Right ventricle myocardium inferior (tissue), 1 donor: ENCODE results near the gene SFTPD. TPM values are rescaled to one million over a fixed set of nuclear protein-coding genes. Genes with fewer than 3 reads are reported as not detected.
"Not testable (repeated sequence)": the region's sequence is repeated elsewhere in the genome, so short reads cannot be mapped to it uniquely, and the experiment has no call there.

Source experiments
- ATAC-seq: fragments of 200-7000 bp; cut with Tn5 transposase; one replicate; pipeline ENCODE4 v1.9.1; 2020; ENCODE audit warnings: mild to moderate bottlenecking, moderate library complexity
- DNase-seq: peaks from one replicate; pipeline ENCODE4 v3.0.0; 2021; ENCODE audit errors: missing footprints
- intact Hi-C: fragments of 100-400 bp; cut with DNase I; formaldehyde crosslinking; loops from one replicate; pipeline ENCODE4 v1.11.0; 2022
- long read RNA-seq: library from polyadenylated mRNA; unstranded; transcript quantifications from one replicate; pipeline ENCODE4 v2.0.0, GENCODE V29; 2021
- total RNA-seq: library from RNA; stranded (reverse); fragmentation: NEBNext Ultra II Directional; extraction: Animal tissue kit (Norgen Biotek cat#: 25700); gene quantifications from one replicate; pipeline ENCODE4 v1.2.1, GENCODE V29; 2021
- donor health status: DM: no; HTN: yes; CAD: no; lungs with severe emphysema.

The SFTPD gene
- 0.43 TPM for total RNA-seq
- long read RNA-seq, partial matches to known transcripts: 0 of 3 reads
- long read RNA-seq, other reads (novel, unspliced or antisense): 3 of 3 reads

DNA sequence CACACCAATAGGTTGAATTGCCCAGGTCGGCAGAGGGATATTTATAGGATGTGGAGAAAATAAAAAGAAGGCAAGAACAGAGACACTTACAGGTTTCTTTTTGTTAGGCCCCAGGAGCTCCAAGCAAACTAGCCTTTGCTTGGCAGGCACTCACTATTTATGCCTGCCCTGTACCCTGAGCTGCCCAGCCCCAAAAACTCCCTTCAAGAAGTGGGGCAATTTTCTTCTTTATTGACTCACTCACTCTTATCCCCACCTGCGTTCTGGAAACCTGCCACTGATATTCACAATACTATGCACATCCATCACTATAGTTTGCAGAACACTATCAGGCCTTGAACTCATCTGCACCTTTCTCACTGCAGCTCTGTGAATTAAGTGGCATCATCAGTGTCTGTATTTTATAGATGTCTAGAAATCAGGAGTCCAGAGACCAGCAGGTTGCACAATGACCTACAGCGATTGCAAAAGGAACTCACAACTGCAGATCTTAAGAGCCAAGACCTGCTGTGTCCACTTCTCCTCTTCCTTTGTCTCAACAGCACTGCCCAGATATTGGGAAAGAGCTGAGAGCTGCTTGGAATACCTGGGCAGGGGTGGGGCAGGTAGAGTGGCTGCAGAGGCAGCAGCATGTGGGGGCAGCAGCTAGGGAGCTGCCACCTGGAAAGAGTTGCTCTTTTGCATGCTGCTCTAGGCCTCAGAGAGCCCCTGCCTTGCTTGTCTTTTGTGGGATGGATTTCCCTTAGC is at the start of gene SFTPD:
SFTPD (minus strand) TSS at position 130 of the 747 bp plus-strand sequence. CDS start 2,446 bp downstream, outside the sequence.
- DNase-seq: no peak
- no peak for ATAC-seq
- intact Hi-C loops: no loop called here

DNA sequence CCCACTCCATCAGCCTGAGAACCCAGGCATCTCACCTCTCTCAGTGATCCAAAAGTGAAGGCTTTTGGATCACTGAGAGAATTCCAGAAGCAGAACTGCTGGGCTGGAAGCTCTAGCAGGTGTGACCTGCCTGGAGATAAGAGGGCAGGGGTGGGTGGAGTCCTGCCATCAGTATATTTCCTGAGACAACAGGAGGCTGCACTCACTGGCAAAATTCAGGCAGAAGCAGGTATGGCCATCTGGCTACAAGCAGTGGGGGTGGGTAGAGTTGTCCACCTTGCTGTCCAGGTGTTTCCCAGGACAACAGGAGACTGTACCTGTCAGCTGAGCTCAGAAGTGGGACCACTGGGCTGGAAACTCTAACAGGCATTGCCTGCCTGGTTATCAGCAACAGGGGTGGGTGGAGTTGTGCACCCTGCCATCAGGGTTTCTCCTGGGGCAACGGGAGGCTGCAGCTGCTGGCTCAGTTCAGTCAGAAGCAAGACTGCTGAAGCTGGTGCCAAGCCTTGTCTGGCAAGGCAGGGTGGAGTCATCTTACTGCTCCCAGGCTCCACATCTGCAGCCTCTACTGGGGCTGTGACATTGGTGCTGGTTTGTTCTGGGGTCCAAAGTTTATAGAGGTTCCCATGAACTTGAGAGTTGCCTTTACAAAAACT is 47.2 kb upstream of the SFTPD start:
- intact Hi-C loops: no loop called here
- ATAC-seq (no peak), DNase-seq (no peak)

GRCh38 chr10:79994556-79994955 is 45.7 kb upstream of the SFTPD start:
- DNase-seq (no peak), ATAC-seq (no peak)
- intact Hi-C loops: no loop called here

DNA sequence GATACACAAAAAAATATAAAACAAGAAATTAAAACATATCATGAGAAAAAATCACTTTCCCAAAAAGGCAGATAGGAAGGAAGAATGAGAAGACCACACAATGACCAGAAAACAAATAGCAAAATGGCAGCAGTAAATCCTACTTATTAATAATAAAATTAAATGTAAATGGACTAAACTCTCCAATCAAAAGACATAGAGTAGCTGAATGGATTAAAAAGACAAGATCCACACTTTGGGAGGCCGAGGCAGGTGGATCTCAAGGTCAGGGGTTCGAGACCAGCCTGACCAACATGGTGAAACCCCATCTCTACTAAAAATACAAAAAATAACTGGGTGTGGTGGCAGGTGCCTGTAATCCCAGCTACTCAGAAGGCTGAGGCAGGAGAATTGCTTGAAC is 39.3 kb upstream of the SFTPD start:
- intact Hi-C loops, ATAC-seq, DNase-seq: not testable (repeated sequence)

DNA sequence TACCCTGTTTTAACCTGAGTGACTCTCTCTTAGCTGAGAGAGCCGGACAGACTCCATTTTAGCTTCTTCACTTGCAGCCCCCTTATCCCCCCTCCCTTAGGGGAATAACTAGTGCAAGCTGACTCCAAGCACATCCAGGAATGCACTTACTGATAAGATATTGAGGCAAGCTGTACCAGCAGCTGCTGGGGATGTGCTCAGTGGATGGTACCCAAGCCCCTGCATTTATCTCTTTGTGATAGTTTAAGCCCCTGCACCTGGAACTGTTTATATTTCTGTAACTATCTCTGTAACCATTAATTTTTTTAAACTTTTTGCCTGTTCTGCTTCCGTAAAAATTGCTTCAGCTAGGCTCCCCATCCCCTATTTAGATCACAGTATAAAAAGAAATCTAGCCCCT is 37.8 kb upstream of the SFTPD start:
- DNase-seq, intact Hi-C loops, ATAC-seq: not testable (repeated sequence)

DNA sequence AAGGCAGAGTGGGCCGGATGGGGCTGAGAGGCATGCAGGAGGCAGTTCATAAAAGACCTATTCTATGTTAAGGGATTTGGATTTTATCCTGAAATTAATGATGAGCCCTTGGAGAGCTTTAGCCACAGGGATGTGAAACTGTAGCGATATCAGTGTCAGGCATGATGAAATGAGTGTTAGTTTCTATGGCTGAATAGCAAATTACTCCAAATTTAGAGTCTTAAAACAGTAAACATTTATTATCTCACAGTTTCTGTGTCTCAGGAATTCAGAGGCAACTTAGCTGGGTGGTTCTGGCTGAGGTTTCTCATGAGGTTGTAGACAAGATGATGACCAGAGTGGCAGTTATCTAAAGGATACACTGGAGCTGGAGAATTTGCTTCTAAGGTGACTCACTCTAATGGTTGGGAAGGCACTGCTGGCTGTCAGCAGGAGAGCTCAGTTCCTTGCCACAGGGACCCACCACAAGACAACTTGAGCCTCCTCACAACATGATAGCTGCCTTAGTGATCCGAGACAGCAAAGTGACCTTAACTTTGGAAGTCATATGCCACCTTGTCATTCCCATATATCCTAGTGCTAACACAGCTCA is 36.7 kb upstream of the SFTPD start:
- DNase-seq (no peak), ATAC-seq (no peak)
- intact Hi-C loops: no loop called here

GRCh38 chr10:79984851-79985250 is 35.9 kb upstream of the SFTPD start:
- intact Hi-C loops: no loop called here
- ATAC-seq: no peak
- no peak for DNase-seq

GRCh38 chr10:79983286-79983909 is 34.5 kb upstream of the SFTPD start:
- ATAC-seq (no peak), DNase-seq (no peak)
- intact Hi-C loops: no loop called here

DNA sequence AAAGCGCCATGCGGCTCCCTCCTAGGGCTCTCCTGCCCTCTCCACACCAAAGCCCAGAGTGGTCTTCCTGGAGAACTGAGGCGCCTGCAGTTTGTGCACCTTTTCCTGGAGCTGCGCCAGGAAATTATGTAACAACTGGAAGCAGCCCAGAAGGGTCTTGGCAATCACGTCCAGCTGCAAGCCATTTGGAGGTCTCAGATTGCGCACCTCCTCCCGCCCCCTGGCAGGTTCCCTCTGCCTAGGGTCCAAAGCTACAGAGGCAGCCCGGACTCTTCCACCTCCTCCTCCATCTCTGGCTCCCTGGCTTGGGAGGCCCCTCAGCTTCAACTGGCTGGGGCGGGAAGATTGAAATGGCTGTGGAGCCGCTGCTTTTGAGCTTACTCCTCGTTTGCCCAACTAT is 34.0 kb upstream of the SFTPD start:
- ATAC-seq (no peak), DNase-seq (no peak)
- intact Hi-C loops: no loop called here

GRCh38 chr10:79982362-79982800 is 33.5 kb upstream of the SFTPD start:
- intact Hi-C loops: no loop called here
- DNase-seq: no peak
- ATAC-seq: no peak

GRCh38 chr10:79981450-79982361 is 32.8 kb upstream of the SFTPD start:
- peak; percentile 86 for ATAC-seq
- peak; percentile 79 for DNase-seq
- intact Hi-C loops: no loop called here

DNA sequence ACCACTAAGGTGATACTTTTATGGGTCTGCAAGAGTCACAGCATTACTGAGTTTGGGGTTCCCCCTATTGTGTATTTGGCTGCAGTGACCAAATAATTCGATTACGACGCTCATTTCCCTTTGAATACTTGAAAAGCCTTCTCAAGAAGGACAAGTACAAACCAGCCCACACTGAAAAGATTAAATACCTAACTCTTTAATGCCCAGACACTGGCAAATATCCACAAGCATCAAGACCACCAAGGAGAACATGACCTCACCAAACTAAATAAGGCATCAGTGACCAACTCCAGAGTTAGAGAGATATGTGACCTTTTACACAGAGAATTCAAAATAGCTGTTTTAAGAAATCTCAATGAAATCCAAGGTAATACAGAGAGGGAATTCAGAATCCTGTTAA is 31.8 kb upstream of the SFTPD start:
- DNase-seq (no peak), ATAC-seq (no peak)
- intact Hi-C loops: no loop called here

- ATAC-seq (no peak), DNase-seq (no peak)
Observed at GRCh38 chr10:79979976-79980687, 31.2 kb upstream of the SFTPD start.

DNA sequence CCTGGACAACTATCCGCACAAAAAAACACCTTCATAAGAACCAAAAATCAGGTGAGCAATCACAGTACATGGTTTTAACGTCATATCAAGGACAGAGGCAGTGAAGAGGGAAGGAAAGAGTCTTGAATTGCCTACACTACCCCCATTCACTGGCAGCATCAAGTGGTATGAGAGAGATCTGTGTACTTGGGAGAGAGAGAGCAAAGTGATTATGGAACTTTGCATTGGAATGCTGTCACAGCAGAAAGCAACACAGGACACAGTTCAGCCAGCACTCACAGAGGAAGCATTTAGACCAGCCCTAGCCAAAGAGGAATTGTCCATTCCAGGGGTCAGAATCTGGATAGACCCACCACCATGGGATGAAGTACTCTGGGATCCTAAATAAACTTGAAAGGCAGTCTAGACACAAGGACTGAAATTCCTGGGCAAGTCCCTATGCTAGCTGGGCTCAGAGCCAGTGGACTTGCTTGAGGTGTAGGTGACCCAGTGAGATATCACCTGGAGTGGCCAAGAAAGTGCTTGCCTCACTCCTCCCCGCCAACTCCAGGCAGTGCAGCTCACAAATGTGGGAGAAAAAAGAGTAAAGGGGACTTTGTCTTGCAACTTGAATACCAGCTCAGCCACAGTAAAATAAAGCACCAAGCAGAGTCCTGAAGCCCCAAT is 30.5 kb upstream of the SFTPD start:
- DNase-seq: no peak
- ATAC-seq: no peak
- intact Hi-C loops: no loop called here

More at GRCh38 chr10:79979976-79980687, 31.2 kb upstream of the SFTPD start:
- intact Hi-C loops: no loop called here

DNA sequence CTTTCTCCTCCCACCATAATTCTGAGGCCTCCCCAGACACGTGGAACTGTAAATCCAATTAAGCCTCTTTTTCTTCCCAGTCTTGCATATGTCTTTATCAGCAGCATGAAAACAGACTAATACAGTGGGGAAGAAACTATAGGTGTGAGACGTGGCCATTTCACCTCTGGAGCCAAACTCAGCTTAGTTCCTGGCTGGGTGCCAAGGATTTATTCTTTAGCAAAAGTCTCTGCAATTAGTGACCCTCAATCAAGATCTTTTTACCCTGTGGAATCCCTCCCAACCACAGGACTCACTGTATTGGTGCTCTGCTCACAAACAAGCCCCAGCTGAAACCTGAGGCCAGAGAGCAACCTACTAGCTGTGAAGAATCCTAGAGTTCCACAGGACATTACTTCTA is 28.1 kb upstream of the SFTPD start:
- no peak for DNase-seq
- intact Hi-C loops: no loop called here
- ATAC-seq: no peak

- no peak for DNase-seq
- no peak for ATAC-seq
- intact Hi-C loops: no loop called here
Observed at GRCh38 chr10:79970062-79970461, 21.2 kb upstream of the SFTPD start.

DNA sequence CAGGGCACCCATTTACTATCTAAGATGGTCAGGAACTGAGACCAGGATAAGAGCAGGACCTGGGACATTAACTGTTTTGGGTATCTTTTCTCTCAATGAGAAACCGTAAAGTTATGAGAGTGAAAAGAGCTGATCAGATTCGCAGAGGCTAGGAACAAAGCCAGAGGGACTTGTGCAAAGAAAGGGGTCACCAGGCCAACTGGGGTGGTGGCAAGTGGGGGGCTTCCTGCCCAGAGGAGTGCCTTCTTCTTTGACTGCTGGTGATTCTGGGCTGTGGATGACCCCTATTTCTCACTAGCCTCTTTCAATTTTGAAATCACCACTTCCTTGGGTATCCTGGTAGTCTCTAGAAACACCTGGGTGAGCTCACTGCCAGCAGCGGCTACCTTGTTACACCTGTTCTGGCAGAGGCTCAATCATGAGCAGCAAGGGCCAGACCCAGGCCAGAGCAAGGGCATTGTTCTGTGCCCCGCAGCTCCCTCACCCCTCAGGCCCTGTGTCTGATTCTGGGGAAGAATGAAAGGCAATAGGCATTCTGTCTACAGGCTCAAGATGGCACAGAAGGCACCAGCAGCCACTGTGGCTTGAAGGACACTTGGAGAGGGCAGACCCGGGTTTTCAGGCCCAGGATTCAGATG is 999 bp downstream of the SFTPD start:
- no peak for ATAC-seq
- intact Hi-C loops: no loop called here
- no peak for DNase-seq
